ENCODE measurements around the gene FGFR3. TPM values are rescaled to one million over a fixed set of nuclear protein-coding genes. Genes with fewer than 3 reads are reported as not detected.

The FGFR3 gene
- total and polyA plus RNA-seq, 10 donors, result 1.0 to 7.5 (median 3.5) TPM

DNA sequence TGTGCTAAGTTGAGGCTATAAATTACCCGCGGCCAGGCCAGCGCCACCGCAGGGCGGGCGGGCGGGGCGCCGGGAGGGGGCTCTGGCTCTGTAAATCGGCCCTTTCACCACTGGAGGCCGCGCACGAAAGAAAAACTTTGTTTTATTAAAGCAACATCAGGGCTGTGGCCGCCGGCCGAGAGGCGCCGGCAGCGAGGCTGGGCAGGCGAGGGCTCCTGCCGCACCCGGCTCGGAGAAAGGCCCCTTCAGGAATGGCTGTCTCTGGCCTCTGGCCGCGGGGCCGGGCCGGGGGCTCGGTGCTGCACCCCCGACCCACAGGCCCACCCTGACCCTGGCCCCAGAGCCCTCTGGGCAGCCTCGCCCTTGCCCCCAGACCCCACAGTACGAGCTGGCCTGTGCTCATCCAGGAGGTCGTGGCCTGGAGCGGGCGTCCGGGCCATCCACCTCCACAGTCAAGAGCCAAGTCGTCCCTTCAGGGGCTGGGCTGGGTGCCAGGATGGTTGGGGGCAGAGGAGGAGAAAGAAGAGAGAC lies 29.5 kb upstream of the FGFR3 start:
- intact Hi-C loops (cut with DNase I; ENCODE audit: low total_unique reads), result no loop called here
- Histone ChIP-seq H3K4me3 (peak overlapping the region in 1 of 8 donors; percentile 15), H3K27me3 (replicated peaks in 1 of 7) (peaks cover 0 to 67% (median 30%) of the 10 kb centered on the region in 7 donors), H3K4me1 (peaks cover 7 to 67% (median 44%) of the 10 kb centered on the region in 6 donors), H3K36me3 (no peaks in the 10 kb centered on the region), H3K27ac (no peak overlapping the region), H3K9me3 (no peaks in the 10 kb centered on the region)
- TF ChIP-seq, protein P1, sequence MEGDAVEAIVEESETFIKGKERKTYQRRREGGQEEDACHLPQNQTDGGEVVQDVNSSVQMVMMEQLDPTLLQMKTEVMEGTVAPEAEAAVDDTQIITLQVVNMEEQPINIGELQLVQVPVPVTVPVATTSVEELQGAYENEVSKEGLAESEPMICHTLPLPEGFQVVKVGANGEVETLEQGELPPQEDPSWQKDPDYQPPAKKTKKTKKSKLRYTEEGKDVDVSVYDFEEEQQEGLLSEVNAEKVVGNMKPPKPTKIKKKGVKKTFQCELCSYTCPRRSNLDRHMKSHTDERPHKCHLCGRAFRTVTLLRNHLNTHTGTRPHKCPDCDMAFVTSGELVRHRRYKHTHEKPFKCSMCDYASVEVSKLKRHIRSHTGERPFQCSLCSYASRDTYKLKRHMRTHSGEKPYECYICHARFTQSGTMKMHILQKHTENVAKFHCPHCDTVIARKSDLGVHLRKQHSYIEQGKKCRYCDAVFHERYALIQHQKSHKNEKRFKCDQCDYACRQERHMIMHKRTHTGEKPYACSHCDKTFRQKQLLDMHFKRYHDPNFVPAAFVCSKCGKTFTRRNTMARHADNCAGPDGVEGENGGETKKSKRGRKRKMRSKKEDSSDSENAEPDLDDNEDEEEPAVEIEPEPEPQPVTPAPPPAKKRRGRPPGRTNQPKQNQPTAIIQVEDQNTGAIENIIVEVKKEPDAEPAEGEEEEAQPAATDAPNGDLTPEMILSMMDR (IDR thresholded peaks at IDR 0.05 in 8 of 11, conservative IDR thresholded peaks at IDR 0.05 in 3 of 11), result peak in 1 of 11 experiments; percentile 34
- TF ChIP-seq POLR2AphosphoS5 (IDR thresholded peaks at IDR 0.05), result no peak
- WGBS, 5 donors, result 10 to 18% (median 16%) methylated on average over 12 to 36 of the region's 36 CpGs
- DNase-seq, result no peak

DNA sequence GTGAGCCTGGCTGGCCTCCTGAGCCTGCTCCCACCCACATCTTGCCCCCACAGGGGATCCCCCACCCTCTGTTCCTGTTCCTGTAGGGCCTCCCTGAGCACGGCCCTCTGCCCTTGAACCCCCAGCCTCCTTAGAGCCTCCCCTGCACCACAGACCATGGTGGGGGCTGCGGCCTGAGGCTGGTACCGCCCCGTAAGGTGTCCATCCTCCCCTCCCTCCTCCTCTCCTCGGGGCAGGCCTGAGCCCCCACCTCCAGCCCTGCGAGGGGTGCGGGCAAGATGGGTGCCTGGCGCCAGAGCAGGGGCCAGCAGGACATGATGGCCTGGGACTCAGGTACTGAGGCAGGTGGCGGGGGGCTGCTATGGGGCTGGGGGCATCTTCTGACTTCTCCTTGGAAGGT lies 28.4 kb upstream of the FGFR3 start:
- no peaks in the 10 kb centered on the region for H3K36me3 ChIP-seq
- H3K4me3 ChIP-seq, result no peak overlapping the region
- WGBS, 5 donors, result 74 to 91% (median 87%) methylated on average over 6 to 9 of the region's 9 CpGs
- intact Hi-C loops (cut with DNase I; ENCODE audit: low total_unique reads), result no loop called here
- TF ChIP-seq POLR2AphosphoS5 (IDR thresholded peaks at IDR 0.05) (no peak), POLR2A (IDR thresholded peaks at IDR 0.05) (no peak)
- TF ChIP-seq, protein P1 (IDR thresholded peaks at IDR 0.05 in 8 of 11, conservative IDR thresholded peaks at IDR 0.05 in 3 of 11), result no peak
- H3K27ac ChIP-seq, result no peak overlapping the region
- H3K27me3 ChIP-seq (replicated peaks in 1 of 7), result peaks cover 0 to 78% (median 30%) of the 10 kb centered on the region in 7 donors
- no peaks in the 10 kb centered on the region for H3K9me3 ChIP-seq
- DNase-seq, result no peak
- H3K4me1 ChIP-seq, result peaks cover 7 to 64% (median 42%) of the 10 kb centered on the region in 6 donors

DNA sequence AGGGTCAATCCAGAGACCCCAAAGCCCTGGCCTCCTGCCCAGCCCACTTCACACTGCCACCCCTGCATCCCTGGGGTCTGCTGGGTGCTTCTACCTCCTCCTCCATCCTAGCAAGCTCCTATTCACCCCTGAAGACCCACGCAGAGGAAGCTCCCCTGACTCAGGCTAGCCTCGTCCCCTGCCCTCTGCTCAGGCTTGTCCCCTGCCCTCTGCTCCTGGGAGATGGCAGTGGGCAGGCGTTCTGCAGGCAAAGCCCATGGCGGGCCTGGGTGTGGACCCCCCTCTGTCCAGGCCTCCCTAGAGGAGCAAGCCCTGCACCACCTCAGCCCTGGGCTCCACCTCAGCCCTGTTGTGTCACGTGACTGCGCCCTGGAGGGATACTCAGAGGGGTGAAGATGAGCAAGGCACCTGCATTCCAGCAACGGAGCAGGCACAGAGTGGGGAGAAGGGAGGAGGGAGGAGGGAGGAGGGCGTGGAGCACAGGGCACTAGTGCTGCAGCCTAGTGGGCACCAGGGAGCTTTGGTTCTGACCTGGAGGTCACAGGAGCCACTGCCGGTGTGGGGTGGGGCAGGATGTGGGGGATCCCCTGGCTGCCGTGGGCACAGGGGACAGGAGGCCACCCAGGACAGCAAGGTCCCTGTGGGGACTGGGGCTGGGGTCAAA lies 27.6 kb upstream of the FGFR3 start:
- H3K9me3 ChIP-seq, result no peaks in the 10 kb centered on the region
- no peak overlapping the region for H3K4me3 ChIP-seq
- 65 to 88% (median 71%) methylated on average over 9 to 10 of the region's 10 CpGs for WGBS, 5 donors
- no peak for TF ChIP-seq POLR2AphosphoS5 (IDR thresholded peaks at IDR 0.05)
- no peak for TF ChIP-seq POLR2A (IDR thresholded peaks at IDR 0.05)
- TF ChIP-seq, protein P1 (IDR thresholded peaks at IDR 0.05 in 8 of 11, conservative IDR thresholded peaks at IDR 0.05 in 3 of 11), result no peak
- peaks cover 7 to 55% (median 35%) of the 10 kb centered on the region in 6 donors for H3K4me1 ChIP-seq
- H3K27ac ChIP-seq, result no peak overlapping the region
- no peak for DNase-seq
- peaks cover 0 to 87% (median 30%) of the 10 kb centered on the region in 7 donors for H3K27me3 ChIP-seq (replicated peaks in 1 of 7)
- intact Hi-C loops (cut with DNase I; ENCODE audit: low total_unique reads), result no loop called here
- H3K36me3 ChIP-seq, result no peaks in the 10 kb centered on the region
